CD4-positive, CD25-positive, alpha-beta regulatory T cell (primary cell): ENCODE results near the gene FZD2. TPM values are rescaled to one million over a fixed set of nuclear protein-coding genes. Genes with fewer than 3 reads are reported as not detected.
"Not testable (repeated sequence)": the region's sequence is repeated elsewhere in the genome, so short reads cannot be mapped to it uniquely, and the experiment has no call there.

ENCODE experiments used
- ATAC-seq, 2 donors: fragments of 150-1000 bp; cut with Tn5 transposase; one replicate each; pipeline ENCODE4 v1.10.0; 2021; ENCODE audit warnings: low read depth in 2 of 2, moderate number of reproducible peaks in 2 of 2, moderate library complexity in 1 of 2
- DNase-seq, 3 donors: peaks; one replicate each; pipeline versions ENCODE4 v3.0.0 to v3.0.0-alpha.2; 2012 to 2022; ENCODE audit warnings: mixed read lengths in 1 of 3
- H3K27ac ChIP-seq: one replicate; pipeline ENCODE4 v1.7.0; 2013; ENCODE audit warnings: mild to moderate bottlenecking, low read length; ENCODE audit not compliant: insufficient read depth, poor library complexity, severe bottlenecking
- H3K27me3 ChIP-seq: one replicate; pipeline ENCODE4 v1.7.0; 2013; ENCODE audit warnings: low read length; ENCODE audit not compliant: control insufficient read depth, insufficient read depth
- H3K36me3 ChIP-seq: one replicate; pipeline ENCODE4 v1.7.0; 2013; ENCODE audit warnings: mild to moderate bottlenecking, low read length, moderate library complexity; ENCODE audit not compliant: control insufficient read depth, insufficient read depth
- H3K4me1 ChIP-seq: 2 replicates; pipeline ENCODE4 v1.7.0; 2013; ENCODE audit warnings: mild to moderate bottlenecking, low read length; ENCODE audit not compliant: insufficient read depth, control insufficient read depth, poor library complexity, severe bottlenecking
- H3K4me3 ChIP-seq: one replicate; pipeline ENCODE4 v1.7.0; 2013; ENCODE audit warnings: low read depth, mild to moderate bottlenecking, low read length, moderate library complexity
- H3K9me3 ChIP-seq, 2 experiments: 1 replicate in 1 of 2; 2 replicates in 1 of 2; pipeline ENCODE4 v1.7.0; 2013; ENCODE audit warnings: low read length in 2 of 2, mild to moderate bottlenecking in 1 of 2, moderate library complexity in 1 of 2; ENCODE audit not compliant: control insufficient read depth in 2 of 2
- H3K27ac Mint-ChIP-seq, 3 donors: one replicate each; pipeline ENCODE4 v1.8.0; 2020 to 2022; ENCODE audit warnings: mild to moderate bottlenecking in 3 of 3, mixed read lengths in 3 of 3, moderate library complexity in 2 of 3
- H3K27me3 Mint-ChIP-seq: one replicate; pipeline ENCODE4 v1.8.0; 2022; ENCODE audit warnings: mild to moderate bottlenecking, mixed read lengths
- H3K36me3 Mint-ChIP-seq: one replicate; pipeline ENCODE4 v1.8.0; 2020; ENCODE audit warnings: mixed read lengths
- H3K4me1 Mint-ChIP-seq, 4 donors: one replicate each; pipeline ENCODE4 v1.8.0; 2020 to 2022; ENCODE audit warnings: mixed read lengths in 4 of 4, mild to moderate bottlenecking in 1 of 4
- H3K4me3 Mint-ChIP-seq, 4 donors: one replicate each; pipeline ENCODE4 v1.8.0; 2020 to 2022; ENCODE audit warnings: mild to moderate bottlenecking in 4 of 4, mixed read lengths in 4 of 4, moderate library complexity in 3 of 4
- H3K9me3 Mint-ChIP-seq, 7 donors: one replicate each; pipeline ENCODE4 v1.8.0; 2020 to 2022; ENCODE audit warnings: mixed read lengths in 7 of 7, mild to moderate bottlenecking in 3 of 7, moderate library complexity in 2 of 7
- polyA plus RNA-seq, 4 donors: library from polyadenylated mRNA; unstranded; fragments of 300-500 nt; fragmentation: Illumina TruSeq; gene quantifications; one replicate each; pipeline ENCODE4 v1.2.3, GENCODE V29; 2021
- total RNA-seq: library from RNA; stranded (reverse); gene quantifications from one replicate; pipeline ENCODE4 v1.2.3, GENCODE V29; 2022

The FZD2 gene
- total and polyA plus RNA-seq, 5 donors from 2014 or later = not detected

GRCh38 chr17:44529864-44530263 is 27.4 kb upstream of the FZD2 start:
- H3K4me1 Mint-ChIP-seq = peaks cover 0 to 6% (median under 1%) of the 10 kb centered on the region in 4 donors
- H3K4me3 Mint-ChIP-seq = no peak overlapping the region
- H3K4me3 ChIP-seq = no peak overlapping the region
- H3K27me3 ChIP-seq = no peaks in the 10 kb centered on the region
- peak overlapping the region in 1 of 3 donors; percentile 36 for H3K27ac Mint-ChIP-seq
- H3K27ac ChIP-seq = no peak overlapping the region
- H3K4me1 ChIP-seq = no peaks in the 10 kb centered on the region
- H3K36me3 ChIP-seq = no peaks in the 10 kb centered on the region
- ATAC-seq (no peak), DNase-seq (no peak)
- H3K9me3 ChIP-seq = no peaks in the 10 kb centered on the region
- peaks cover 0 to 4% (median 0%) of the 10 kb centered on the region in 7 donors for H3K9me3 Mint-ChIP-seq
- peaks cover 6% of the 10 kb centered on the region for H3K27me3 Mint-ChIP-seq
- no peaks in the 10 kb centered on the region for H3K36me3 Mint-ChIP-seq

- Mint-ChIP-seq H3K27ac (no peak overlapping the region), H3K9me3 (peaks cover 0 to 4% (median 0%) of the 10 kb centered on the region in 7 donors), H3K4me3 (no peak overlapping the region), H3K27me3 (peaks cover 6% of the 10 kb centered on the region), H3K4me1 (peaks cover 0 to 6% (median under 1%) of the 10 kb centered on the region in 4 donors), H3K36me3 (no peaks in the 10 kb centered on the region)
- no peaks in the 10 kb centered on the region for H3K27me3 ChIP-seq
- H3K9me3 ChIP-seq = no peaks in the 10 kb centered on the region
- H3K4me1 ChIP-seq = no peaks in the 10 kb centered on the region
- ATAC-seq = no peak
- no peak overlapping the region for H3K27ac ChIP-seq
- H3K36me3 ChIP-seq = no peaks in the 10 kb centered on the region
- no peak for DNase-seq
- H3K4me3 ChIP-seq = no peak overlapping the region
Measured at GRCh38 chr17:44530896-44531418, 26.3 kb upstream of the FZD2 start.

GRCh38 chr17:44533533-44534246 is 23.6 kb upstream of the FZD2 start:
- H3K9me3 ChIP-seq = no peaks in the 10 kb centered on the region
- H3K4me3 Mint-ChIP-seq = no peak overlapping the region
- no peaks in the 10 kb centered on the region for H3K36me3 Mint-ChIP-seq
- H3K36me3 ChIP-seq = no peaks in the 10 kb centered on the region
- DNase-seq (peak; percentile 61 to 79 (median 70)), ATAC-seq (peak; percentile 76 to 77)
- peaks cover 0 to 6% (median under 1%) of the 10 kb centered on the region in 4 donors for H3K4me1 Mint-ChIP-seq
- H3K27me3 ChIP-seq = no peaks in the 10 kb centered on the region
- H3K9me3 Mint-ChIP-seq = peaks cover 0 to 2% (median 0%) of the 10 kb centered on the region in 7 donors
- no peaks in the 10 kb centered on the region for H3K27me3 Mint-ChIP-seq
- peak overlapping the region in 2 of 3 donors; percentile 75 to 79 for H3K27ac Mint-ChIP-seq
- H3K4me1 ChIP-seq = no peaks in the 10 kb centered on the region
- no peak overlapping the region for H3K27ac ChIP-seq
- no peak overlapping the region for H3K4me3 ChIP-seq

GRCh38 chr17:44536090-44536953 is 21.0 kb upstream of the FZD2 start:
- H3K27ac ChIP-seq = no peak overlapping the region
- no peaks in the 10 kb centered on the region for H3K36me3 Mint-ChIP-seq
- ATAC-seq = no peak

DNA sequence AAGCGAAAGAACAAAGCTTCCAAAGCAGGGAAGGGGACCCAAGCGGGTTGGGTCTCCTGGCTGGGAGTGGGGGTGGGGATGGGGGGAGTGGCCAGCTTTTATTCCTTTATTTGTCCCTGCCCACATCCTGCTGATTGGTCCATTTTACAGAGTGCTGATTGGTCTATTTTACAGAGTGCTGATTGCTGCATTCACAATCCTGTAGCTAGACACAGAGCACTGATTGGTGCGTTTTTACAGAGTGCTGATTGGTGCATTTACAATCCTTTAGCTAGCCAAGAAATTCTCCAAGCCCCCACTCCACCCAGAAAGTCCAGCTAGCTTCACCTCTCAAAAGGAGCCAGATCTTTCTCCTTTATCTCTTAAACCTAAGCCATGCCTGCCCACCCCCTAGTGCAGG is 19.4 kb upstream of the FZD2 start:
- H3K27me3 ChIP-seq, H3K27ac ChIP-seq, H3K4me1 Mint-ChIP-seq, H3K4me3 ChIP-seq, H3K9me3 Mint-ChIP-seq, H3K4me1 ChIP-seq, H3K36me3 ChIP-seq, H3K9me3 ChIP-seq, DNase-seq, H3K27ac Mint-ChIP-seq, ATAC-seq, H3K36me3 Mint-ChIP-seq, H3K4me3 Mint-ChIP-seq: not testable (repeated sequence)
- H3K27me3 Mint-ChIP-seq = peaks cover 14% of the 10 kb centered on the region

More at GRCh38 chr17:44536090-44536953, 21.0 kb upstream of the FZD2 start:
- Histone ChIP-seq H3K4me3 (no peak overlapping the region), H3K9me3 (no peaks in the 10 kb centered on the region), H3K27me3 (peaks cover 3% of the 10 kb centered on the region), H3K4me1 (no peaks in the 10 kb centered on the region), H3K36me3 (no peaks in the 10 kb centered on the region)
- H3K4me1 Mint-ChIP-seq = peaks cover 0 to 6% (median under 1%) of the 10 kb centered on the region in 4 donors
- no peaks in the 10 kb centered on the region for H3K9me3 Mint-ChIP-seq
- H3K27me3 Mint-ChIP-seq = peaks cover 10% of the 10 kb centered on the region
- no peak for DNase-seq
- no peak overlapping the region for H3K4me3 Mint-ChIP-seq
- H3K27ac Mint-ChIP-seq = no peak overlapping the region

- Histone ChIP-seq H3K4me3 (no peak overlapping the region), H3K36me3 (no peaks in the 10 kb centered on the region), H3K27me3 (peaks cover 3% of the 10 kb centered on the region), H3K9me3 (no peaks in the 10 kb centered on the region), H3K4me1 (no peaks in the 10 kb centered on the region), H3K27ac (no peak overlapping the region)
- ATAC-seq (no peak), DNase-seq (no peak)
- Mint-ChIP-seq H3K4me1 (no peaks in the 10 kb centered on the region), H3K27ac (no peak overlapping the region), H3K4me3 (no peak overlapping the region), H3K27me3 (peaks cover 27% of the 10 kb centered on the region), H3K9me3 (no peaks in the 10 kb centered on the region), H3K36me3 (no peaks in the 10 kb centered on the region)
Measured at GRCh38 chr17:44539673-44540072, 17.6 kb upstream of the FZD2 start.

DNA sequence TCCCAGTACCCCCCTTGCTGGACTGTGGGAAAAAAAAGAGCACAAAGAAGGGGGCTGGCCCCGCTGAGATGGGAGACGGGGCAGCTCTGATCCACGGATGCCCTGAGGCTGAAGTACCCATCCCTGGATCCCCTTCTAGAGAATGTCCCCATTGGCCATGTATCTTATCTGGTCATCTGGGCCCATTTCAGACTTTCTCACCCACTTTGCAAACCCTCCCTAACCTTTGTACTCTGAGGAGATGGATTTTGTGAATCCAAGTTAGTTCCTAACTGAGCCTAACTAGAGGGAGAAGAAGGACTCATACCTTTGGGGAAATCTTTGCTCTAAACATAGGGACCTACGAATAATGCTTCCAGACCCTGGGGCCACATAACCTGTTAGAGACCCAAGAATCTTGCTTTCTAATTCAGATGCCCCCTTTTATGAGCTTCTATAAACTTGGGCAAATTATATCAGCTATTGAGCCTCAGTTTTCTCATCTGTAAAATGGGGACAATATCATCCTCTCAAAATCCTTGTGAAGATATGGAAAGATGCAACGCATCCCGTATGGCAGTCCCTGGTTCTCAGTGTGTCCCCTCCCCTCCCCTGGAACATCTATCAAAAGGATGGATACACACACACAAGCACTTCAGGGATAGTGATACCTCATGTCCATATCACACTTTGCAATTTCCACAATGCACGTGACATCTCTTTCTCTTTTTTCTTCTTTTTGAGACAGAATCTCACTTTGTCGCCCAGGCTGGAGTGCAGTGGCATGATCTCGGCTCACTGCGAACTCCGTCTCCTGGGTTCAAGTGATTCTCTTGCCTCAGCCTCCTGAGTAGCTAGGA is 16.8 kb upstream of the FZD2 start:
- Mint-ChIP-seq H3K9me3 (peaks cover 0 to 2% (median 0%) of the 10 kb centered on the region in 7 donors), H3K36me3 (no peaks in the 10 kb centered on the region), H3K27me3 (peaks cover 30% of the 10 kb centered on the region), H3K4me1 (no peaks in the 10 kb centered on the region), H3K27ac (no peak overlapping the region), H3K4me3 (no peak overlapping the region)
- H3K4me3 ChIP-seq = no peak overlapping the region
- no peak for ATAC-seq
- no peak overlapping the region for H3K27ac ChIP-seq
- H3K4me1 ChIP-seq = no peaks in the 10 kb centered on the region
- no peaks in the 10 kb centered on the region for H3K9me3 ChIP-seq
- H3K36me3 ChIP-seq = no peaks in the 10 kb centered on the region
- DNase-seq = no peak
- H3K27me3 ChIP-seq = peaks cover 3% of the 10 kb centered on the region
